Measurements from ENCODE around the gene AKAP5. TPM values are rescaled to one million over a fixed set of nuclear protein-coding genes. Genes with fewer than 3 reads are reported as not detected.

The AKAP5 gene
- total and polyA plus RNA-seq, 9 of the 15 experiments (the other 6 are each of a cell fraction or from before 2014, with no cell fraction given): 0.06 to 0.94 (median 0.34) TPM

DNA sequence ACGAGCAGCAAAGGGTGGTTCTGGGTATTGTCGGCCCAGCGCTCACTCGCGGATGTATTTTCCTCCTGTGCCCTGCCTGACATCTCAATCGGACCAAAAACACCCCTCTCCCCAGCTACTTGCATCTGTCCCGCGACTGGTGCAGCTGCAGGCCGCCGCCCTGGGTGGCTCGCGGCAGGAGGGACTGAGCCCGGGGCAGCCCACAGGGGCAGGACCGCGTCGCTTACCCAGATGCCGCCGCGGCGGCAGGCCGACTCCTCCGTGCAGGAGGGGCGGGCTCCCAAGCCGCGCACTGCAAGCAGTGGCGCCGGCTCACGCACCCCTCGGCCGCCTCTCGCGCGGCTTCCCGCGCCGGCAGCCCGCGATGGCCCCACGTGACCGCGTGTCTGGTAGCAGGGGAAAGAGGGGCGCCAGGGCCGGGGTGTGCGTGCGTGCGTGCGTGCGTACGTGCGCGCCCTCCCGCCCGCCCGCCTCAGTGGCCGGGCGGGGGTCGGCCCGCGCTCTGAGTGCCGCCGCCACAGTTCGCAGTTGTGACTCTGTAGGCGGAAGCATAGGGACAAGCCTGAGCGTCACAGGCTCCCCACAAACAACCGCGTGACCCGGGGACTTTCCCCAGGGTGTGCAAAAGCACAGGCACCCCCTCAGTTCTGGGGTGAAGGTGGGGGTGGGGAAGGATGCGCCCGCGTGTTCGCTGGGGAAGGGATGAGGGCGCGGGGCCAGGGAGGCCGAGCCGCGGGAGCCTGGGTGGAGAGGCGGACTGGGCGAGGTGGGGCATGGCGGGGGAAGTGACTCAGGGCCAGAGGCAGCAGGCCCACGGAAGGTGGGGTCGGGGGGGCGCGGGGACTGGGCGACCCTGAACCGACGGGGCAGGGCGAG lies 38.4 kb downstream of the AKAP5 start, which contains the start of gene ZBTB25 (continued):
- TF ChIP-seq, protein P1, sequence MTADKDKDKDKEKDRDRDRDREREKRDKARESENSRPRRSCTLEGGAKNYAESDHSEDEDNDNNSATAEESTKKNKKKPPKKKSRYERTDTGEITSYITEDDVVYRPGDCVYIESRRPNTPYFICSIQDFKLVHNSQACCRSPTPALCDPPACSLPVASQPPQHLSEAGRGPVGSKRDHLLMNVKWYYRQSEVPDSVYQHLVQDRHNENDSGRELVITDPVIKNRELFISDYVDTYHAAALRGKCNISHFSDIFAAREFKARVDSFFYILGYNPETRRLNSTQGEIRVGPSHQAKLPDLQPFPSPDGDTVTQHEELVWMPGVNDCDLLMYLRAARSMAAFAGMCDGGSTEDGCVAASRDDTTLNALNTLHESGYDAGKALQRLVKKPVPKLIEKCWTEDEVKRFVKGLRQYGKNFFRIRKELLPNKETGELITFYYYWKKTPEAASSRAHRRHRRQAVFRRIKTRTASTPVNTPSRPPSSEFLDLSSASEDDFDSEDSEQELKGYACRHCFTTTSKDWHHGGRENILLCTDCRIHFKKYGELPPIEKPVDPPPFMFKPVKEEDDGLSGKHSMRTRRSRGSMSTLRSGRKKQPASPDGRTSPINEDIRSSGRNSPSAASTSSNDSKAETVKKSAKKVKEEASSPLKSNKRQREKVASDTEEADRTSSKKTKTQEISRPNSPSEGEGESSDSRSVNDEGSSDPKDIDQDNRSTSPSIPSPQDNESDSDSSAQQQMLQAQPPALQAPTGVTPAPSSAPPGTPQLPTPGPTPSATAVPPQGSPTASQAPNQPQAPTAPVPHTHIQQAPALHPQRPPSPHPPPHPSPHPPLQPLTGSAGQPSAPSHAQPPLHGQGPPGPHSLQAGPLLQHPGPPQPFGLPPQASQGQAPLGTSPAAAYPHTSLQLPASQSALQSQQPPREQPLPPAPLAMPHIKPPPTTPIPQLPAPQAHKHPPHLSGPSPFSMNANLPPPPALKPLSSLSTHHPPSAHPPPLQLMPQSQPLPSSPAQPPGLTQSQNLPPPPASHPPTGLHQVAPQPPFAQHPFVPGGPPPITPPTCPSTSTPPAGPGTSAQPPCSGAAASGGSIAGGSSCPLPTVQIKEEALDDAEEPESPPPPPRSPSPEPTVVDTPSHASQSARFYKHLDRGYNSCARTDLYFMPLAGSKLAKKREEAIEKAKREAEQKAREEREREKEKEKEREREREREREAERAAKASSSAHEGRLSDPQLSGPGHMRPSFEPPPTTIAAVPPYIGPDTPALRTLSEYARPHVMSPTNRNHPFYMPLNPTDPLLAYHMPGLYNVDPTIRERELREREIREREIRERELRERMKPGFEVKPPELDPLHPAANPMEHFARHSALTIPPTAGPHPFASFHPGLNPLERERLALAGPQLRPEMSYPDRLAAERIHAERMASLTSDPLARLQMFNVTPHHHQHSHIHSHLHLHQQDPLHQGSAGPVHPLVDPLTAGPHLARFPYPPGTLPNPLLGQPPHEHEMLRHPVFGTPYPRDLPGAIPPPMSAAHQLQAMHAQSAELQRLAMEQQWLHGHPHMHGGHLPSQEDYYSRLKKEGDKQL (CRISPR knock-in tag; IDR thresholded peaks at IDR 0.05; ENCODE audit: borderline replicate concordance): no peak
- TF ChIP-seq, protein P2, sequence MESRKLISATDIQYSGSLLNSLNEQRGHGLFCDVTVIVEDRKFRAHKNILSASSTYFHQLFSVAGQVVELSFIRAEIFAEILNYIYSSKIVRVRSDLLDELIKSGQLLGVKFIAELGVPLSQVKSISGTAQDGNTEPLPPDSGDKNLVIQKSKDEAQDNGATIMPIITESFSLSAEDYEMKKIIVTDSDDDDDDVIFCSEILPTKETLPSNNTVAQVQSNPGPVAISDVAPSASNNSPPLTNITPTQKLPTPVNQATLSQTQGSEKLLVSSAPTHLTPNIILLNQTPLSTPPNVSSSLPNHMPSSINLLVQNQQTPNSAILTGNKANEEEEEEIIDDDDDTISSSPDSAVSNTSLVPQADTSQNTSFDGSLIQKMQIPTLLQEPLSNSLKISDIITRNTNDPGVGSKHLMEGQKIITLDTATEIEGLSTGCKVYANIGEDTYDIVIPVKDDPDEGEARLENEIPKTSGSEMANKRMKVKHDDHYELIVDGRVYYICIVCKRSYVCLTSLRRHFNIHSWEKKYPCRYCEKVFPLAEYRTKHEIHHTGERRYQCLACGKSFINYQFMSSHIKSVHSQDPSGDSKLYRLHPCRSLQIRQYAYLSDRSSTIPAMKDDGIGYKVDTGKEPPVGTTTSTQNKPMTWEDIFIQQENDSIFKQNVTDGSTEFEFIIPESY (CRISPR knock-in tag; IDR thresholded peaks at IDR 0.05): no peak
- TF ChIP-seq SUPT5H (IDR thresholded peaks at IDR 0.05): peak; percentile 64
- TF ChIP-seq, protein P3, sequence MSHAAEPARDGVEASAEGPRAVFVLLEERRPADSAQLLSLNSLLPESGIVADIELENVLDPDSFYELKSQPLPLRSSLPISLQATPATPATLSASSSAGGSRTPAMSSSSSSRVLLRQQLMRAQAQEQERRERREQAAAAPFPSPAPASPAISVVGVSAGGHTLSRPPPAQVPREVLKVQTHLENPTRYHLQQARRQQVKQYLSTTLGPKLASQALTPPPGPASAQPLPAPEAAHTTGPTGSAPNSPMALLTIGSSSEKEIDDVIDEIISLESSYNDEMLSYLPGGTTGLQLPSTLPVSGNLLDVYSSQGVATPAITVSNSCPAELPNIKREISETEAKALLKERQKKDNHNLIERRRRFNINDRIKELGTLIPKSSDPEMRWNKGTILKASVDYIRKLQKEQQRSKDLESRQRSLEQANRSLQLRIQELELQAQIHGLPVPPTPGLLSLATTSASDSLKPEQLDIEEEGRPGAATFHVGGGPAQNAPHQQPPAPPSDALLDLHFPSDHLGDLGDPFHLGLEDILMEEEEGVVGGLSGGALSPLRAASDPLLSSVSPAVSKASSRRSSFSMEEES (CRISPR knock-in tag; IDR thresholded peaks at IDR 0.05): peak; percentile 70
- no peak for TF ChIP-seq HDAC8 (tag; IDR thresholded peaks at IDR 0.05)
- TF ChIP-seq, protein P4, sequence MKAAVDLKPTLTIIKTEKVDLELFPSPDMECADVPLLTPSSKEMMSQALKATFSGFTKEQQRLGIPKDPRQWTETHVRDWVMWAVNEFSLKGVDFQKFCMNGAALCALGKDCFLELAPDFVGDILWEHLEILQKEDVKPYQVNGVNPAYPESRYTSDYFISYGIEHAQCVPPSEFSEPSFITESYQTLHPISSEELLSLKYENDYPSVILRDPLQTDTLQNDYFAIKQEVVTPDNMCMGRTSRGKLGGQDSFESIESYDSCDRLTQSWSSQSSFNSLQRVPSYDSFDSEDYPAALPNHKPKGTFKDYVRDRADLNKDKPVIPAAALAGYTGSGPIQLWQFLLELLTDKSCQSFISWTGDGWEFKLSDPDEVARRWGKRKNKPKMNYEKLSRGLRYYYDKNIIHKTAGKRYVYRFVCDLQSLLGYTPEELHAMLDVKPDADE (conservative IDR thresholded peaks at IDR 0.05; ENCODE audit: control insufficient read depth, low read depth, low read length): no peak
- TF ChIP-seq, protein P5, sequence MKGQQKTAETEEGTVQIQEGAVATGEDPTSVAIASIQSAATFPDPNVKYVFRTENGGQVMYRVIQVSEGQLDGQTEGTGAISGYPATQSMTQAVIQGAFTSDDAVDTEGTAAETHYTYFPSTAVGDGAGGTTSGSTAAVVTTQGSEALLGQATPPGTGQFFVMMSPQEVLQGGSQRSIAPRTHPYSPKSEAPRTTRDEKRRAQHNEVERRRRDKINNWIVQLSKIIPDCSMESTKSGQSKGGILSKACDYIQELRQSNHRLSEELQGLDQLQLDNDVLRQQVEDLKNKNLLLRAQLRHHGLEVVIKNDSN (CRISPR knock-in tag; IDR thresholded peaks at IDR 0.05): peak; percentile 89
- no peak for TF ChIP-seq ZNF384 (IDR thresholded peaks at IDR 0.05; ENCODE audit: low read depth, low read length)
- no peak; the same call in 1 of the 2 replicates for TF ChIP-seq ZBTB17 (CRISPR knock-in tag; IDR thresholded peaks at IDR 0.05)
- no peak for TF ChIP-seq POLR3A (IDR thresholded peaks at IDR 0.05; ENCODE audit: borderline replicate concordance, extremely low read depth, insufficient read depth, insufficient read length)
- no peak for TF ChIP-seq DDX20 (tag; IDR thresholded peaks at IDR 0.05; ENCODE audit: low read depth)
- TF ChIP-seq, protein P6, sequence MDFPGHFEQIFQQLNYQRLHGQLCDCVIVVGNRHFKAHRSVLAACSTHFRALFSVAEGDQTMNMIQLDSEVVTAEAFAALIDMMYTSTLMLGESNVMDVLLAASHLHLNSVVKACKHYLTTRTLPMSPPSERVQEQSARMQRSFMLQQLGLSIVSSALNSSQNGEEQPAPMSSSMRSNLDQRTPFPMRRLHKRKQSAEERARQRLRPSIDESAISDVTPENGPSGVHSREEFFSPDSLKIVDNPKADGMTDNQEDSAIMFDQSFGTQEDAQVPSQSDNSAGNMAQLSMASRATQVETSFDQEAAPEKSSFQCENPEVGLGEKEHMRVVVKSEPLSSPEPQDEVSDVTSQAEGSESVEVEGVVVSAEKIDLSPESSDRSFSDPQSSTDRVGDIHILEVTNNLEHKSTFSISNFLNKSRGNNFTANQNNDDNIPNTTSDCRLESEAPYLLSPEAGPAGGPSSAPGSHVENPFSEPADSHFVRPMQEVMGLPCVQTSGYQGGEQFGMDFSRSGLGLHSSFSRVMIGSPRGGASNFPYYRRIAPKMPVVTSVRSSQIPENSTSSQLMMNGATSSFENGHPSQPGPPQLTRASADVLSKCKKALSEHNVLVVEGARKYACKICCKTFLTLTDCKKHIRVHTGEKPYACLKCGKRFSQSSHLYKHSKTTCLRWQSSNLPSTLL (IDR thresholded peaks at IDR 0.05): no peak

Data from K562 (cell line).